Lung (tissue), 12 donors: ENCODE measurements around the gene TCHH. TPM values are rescaled to one million over a fixed set of nuclear protein-coding genes. Genes with fewer than 3 reads are reported as not detected.

ENCODE experiments used
- ATAC-seq: fragments of 200-7000 bp; cut with Tn5 transposase; one replicate; pipeline ENCODE4 v1.9.1; 2020; ENCODE audit warnings: moderate number of reproducible peaks; ENCODE audit not compliant: insufficient read depth, low FRiP score
- DNase-seq, 3 donors: peaks; one replicate each; pipeline ENCODE4 v3.0.0-alpha.2; 2013 to 2017
- H3K27ac ChIP-seq, 2 donors: one replicate each; pipeline ENCODE4 v1.5.1; 2013; ENCODE audit warnings: mild to moderate bottlenecking in 2 of 2, moderate library complexity in 2 of 2, control low read depth in 1 of 2, inconsistent platforms in 1 of 2, low read depth in 1 of 2, low read length in 1 of 2
- H3K27me3 ChIP-seq, 3 donors: one replicate each; pipeline ENCODE4 v1.5.1; 2013; ENCODE audit warnings: low read length in 2 of 3; ENCODE audit not compliant: control insufficient read depth in 3 of 3, insufficient read depth in 3 of 3
- H3K36me3 ChIP-seq, 4 donors: one replicate each; pipeline ENCODE4 v1.5.1; 2013; ENCODE audit warnings: low read length in 4 of 4, mild to moderate bottlenecking in 1 of 4, moderate library complexity in 1 of 4; ENCODE audit not compliant: control insufficient read depth in 4 of 4, insufficient read depth in 4 of 4
- H3K4me1 ChIP-seq, 5 donors: one replicate each; pipeline ENCODE4 v1.5.1; 2013; ENCODE audit warnings: low read length in 5 of 5, mild to moderate bottlenecking in 2 of 5, moderate library complexity in 1 of 5; ENCODE audit not compliant: control insufficient read depth in 5 of 5, insufficient read depth in 5 of 5
- H3K4me3 ChIP-seq: one replicate; pipeline ENCODE4 v1.5.1; 2013; ENCODE audit warnings: mild to moderate bottlenecking, control low read depth, moderate library complexity
- H3K9ac ChIP-seq, 2 donors: one replicate each; pipeline ENCODE4 v1.5.1; 2013; ENCODE audit warnings: low read length in 2 of 2, control low read depth in 1 of 2; ENCODE audit not compliant: insufficient read depth in 1 of 2
- H3K9me3 ChIP-seq, 4 donors: one replicate each; pipeline ENCODE4 v1.5.1; 2013; ENCODE audit warnings: low read length in 3 of 4, mild to moderate bottlenecking in 1 of 4, moderate library complexity in 1 of 4; ENCODE audit not compliant: control insufficient read depth in 4 of 4, insufficient read depth in 3 of 4
- CTCF ChIP-seq: IDR thresholded peaks from 2 replicates; pipeline ENCODE4 v1.5.1; 2012; ENCODE audit warnings: mild to moderate bottlenecking; ENCODE audit errors: control extremely low read depth, extremely low read depth
- WGBS, 2 donors: extraction: QIAGEN DNeasy Blood & Tissue Kit; methylation state at CpG; one replicate each; pipeline ENCODE4 v1.1.7; 2013; 5-methylcytosine and 5-hydroxymethylcytosine counted together
- polyA plus RNA-seq, 2 donors: library from polyadenylated mRNA; stranded (reverse); fragments of 200-250 nt; gene quantifications; one replicate each; pipeline ENCODE4 v1.2.1, GENCODE V29; 2013
- total RNA-seq, 2 donors: library from RNA; depleted of rRNA in 1 of 2; stranded (reverse); fragments of >200 nt in 1 of 2; gene quantifications; one replicate each; pipeline ENCODE4 v1.2.1, GENCODE V29; 2014 to 2021
- donor health status: control.
- donor health status: control.
- donor health status: Bipolar disorder and iron deficiency.
- donor health status: healthy.
- donor health status: DM: yes; HTN: yes; CAD: no.

The TCHH gene
- total and polyA plus RNA-seq, 4 donors = 0.03 to 0.15 (median 0.04) TPM

- no peak for TF ChIP-seq CTCF
- Histone ChIP-seq H3K27me3 (no peaks in the 10 kb centered on the region), H3K4me3 (no peak overlapping the region), H3K36me3 (no peaks in the 10 kb centered on the region), H3K27ac (no peak overlapping the region), H3K9me3 (peaks cover 0 to 10% (median 0%) of the 10 kb centered on the region in 4 donors), H3K9ac (no peak overlapping the region), H3K4me1 (no peaks in the 10 kb centered on the region)
- DNase-seq (no peak), ATAC-seq (no peak)
- 68 to 83% methylated on average over 2 of the region's 2 CpGs for WGBS, 2 donors
Measured at GRCh38 chr1:152143150-152143887, 28.1 kb upstream of the TCHH start.

DNA sequence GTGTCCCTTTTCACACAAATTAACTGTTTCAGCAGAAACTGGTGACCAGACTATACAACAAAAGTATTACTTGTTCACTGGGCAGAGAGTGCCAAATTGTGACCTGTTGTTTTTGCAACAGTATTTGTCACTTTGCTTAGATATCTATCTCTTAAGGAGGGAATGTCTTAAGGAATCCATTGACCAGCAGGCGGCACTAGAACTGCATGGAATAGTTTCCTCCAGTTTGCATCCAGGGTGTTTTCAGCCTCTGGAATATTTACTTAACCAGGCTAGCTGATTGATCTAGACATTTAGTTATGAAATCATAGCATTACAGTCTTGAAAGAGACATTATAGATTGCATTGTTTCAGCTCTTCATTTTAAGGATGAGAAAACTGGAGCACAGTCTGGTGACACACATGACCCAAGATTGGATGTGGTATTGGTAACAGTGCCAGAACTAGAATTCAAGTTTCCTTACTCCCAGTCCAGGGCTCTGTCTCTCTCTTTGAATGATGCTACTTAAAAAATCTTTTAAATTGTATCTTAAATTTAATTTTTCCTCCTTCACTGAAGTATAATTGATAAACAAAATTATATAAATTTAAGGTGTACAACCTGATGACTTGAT lies 26.8 kb upstream of the TCHH start:
- ATAC-seq (no peak), DNase-seq (peak; percentile 35 to 77 (median 70))
- Histone ChIP-seq H3K9me3 (peaks cover 0 to 3% (median 0%) of the 10 kb centered on the region in 4 donors), H3K27ac (no peak overlapping the region), H3K36me3 (no peaks in the 10 kb centered on the region), H3K9ac (no peak overlapping the region), H3K4me1 (no peaks in the 10 kb centered on the region), H3K27me3 (no peaks in the 10 kb centered on the region), H3K4me3 (no peak overlapping the region)
- whole genome bisulfite sequencing, 2 donors = 0 to 3% methylated on average over 1 of the region's 1 CpG
- TF ChIP-seq CTCF = peak; percentile 61

- no peak for TF ChIP-seq CTCF
- H3K4me3 ChIP-seq = no peak overlapping the region
- no peaks in the 10 kb centered on the region for H3K4me1 ChIP-seq
- ATAC-seq = no peak
- H3K36me3 ChIP-seq = no peaks in the 10 kb centered on the region
- no peak for DNase-seq
- no peak overlapping the region for H3K9ac ChIP-seq
- H3K9me3 ChIP-seq = peaks cover 0 to 5% (median 4%) of the 10 kb centered on the region in 4 donors
- H3K27ac ChIP-seq = no peak overlapping the region
- H3K27me3 ChIP-seq = peaks cover 0 to 2% (median 0%) of the 10 kb centered on the region in 3 donors
Measured at GRCh38 chr1:152137215-152137614, 22.0 kb upstream of the TCHH start.
